Measurements from ENCODE around the gene MZT1.

- TF ChIP-seq, protein P1, sequence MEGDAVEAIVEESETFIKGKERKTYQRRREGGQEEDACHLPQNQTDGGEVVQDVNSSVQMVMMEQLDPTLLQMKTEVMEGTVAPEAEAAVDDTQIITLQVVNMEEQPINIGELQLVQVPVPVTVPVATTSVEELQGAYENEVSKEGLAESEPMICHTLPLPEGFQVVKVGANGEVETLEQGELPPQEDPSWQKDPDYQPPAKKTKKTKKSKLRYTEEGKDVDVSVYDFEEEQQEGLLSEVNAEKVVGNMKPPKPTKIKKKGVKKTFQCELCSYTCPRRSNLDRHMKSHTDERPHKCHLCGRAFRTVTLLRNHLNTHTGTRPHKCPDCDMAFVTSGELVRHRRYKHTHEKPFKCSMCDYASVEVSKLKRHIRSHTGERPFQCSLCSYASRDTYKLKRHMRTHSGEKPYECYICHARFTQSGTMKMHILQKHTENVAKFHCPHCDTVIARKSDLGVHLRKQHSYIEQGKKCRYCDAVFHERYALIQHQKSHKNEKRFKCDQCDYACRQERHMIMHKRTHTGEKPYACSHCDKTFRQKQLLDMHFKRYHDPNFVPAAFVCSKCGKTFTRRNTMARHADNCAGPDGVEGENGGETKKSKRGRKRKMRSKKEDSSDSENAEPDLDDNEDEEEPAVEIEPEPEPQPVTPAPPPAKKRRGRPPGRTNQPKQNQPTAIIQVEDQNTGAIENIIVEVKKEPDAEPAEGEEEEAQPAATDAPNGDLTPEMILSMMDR (IDR thresholded peaks at IDR 0.05): no peak
- TF ChIP-seq ZFX (IDR thresholded peaks at IDR 0.05; ENCODE audit: borderline replicate concordance): no peak
Measured at GRCh38 chr13:72763411-72763810, 36.0 kb upstream of the MZT1 start.
